ENCODE data around the gene PLEKHM1. TPM values are rescaled to one million over a fixed set of nuclear protein-coding genes. Genes with fewer than 3 reads are reported as not detected.
A peak's percentile ranks its signal among the peaks of the same experiment; 100 is the strongest.

The PLEKHM1 gene
- total and polyA plus RNA-seq, 2 of the 13 experiments (the other 11 are each of a cell fraction or from before 2014, with no cell fraction given), result 7.6 to 13.5 TPM

GRCh38 chr17:45425984-45426413 is 64.5 kb downstream of the PLEKHM1 start (continued):
- TF ChIP-seq HNF1B (CRISPR knock-in tag; IDR thresholded peaks at IDR 0.05) (0 out of 2 replicates have a peak, but pooled peaks have one; percentile 36), CBFB (CRISPR knock-in tag; IDR thresholded peaks at IDR 0.05) (0 out of 2 replicates have a peak, but pooled peaks have one; percentile 2), KDM1A (CRISPR knock-in tag; IDR thresholded peaks at IDR 0.05) (peak; percentile 63; the same call in 1 of the 2 replicates), ZNF768 (CRISPR knock-in tag; IDR thresholded peaks at IDR 0.05) (peak; percentile 98), ZNF883 (CRISPR knock-in tag; IDR thresholded peaks at IDR 0.05; ENCODE audit: not compliant biosample characterization) (peak; percentile 1), ATRX (CRISPR knock-in tag; IDR thresholded peaks at IDR 0.05; ENCODE audit: borderline replicate concordance) (0 out of 2 replicates have a peak, but pooled peaks have one; percentile 40), ZMYM3 (CRISPR knock-in tag; IDR thresholded peaks at IDR 0.05) (peak; percentile 64), LBX2 (CRISPR knock-in tag; IDR thresholded peaks at IDR 0.05; ENCODE audit: borderline replicate concordance) (no peak), FOXO1 (CRISPR knock-in tag; IDR thresholded peaks at IDR 0.05) (0 out of 2 replicates have a peak, but pooled peaks have one; percentile 8)
